ENCODE data around the gene TBC1D22B. TPM values are rescaled to one million over a fixed set of nuclear protein-coding genes. Genes with fewer than 3 reads are reported as not detected.

The TBC1D22B gene
- total and polyA plus RNA-seq, 9 of the 15 experiments (the other 6 are each of a cell fraction or from before 2014, with no cell fraction given): 4.8 to 24.2 (median 13.5) TPM

DNA sequence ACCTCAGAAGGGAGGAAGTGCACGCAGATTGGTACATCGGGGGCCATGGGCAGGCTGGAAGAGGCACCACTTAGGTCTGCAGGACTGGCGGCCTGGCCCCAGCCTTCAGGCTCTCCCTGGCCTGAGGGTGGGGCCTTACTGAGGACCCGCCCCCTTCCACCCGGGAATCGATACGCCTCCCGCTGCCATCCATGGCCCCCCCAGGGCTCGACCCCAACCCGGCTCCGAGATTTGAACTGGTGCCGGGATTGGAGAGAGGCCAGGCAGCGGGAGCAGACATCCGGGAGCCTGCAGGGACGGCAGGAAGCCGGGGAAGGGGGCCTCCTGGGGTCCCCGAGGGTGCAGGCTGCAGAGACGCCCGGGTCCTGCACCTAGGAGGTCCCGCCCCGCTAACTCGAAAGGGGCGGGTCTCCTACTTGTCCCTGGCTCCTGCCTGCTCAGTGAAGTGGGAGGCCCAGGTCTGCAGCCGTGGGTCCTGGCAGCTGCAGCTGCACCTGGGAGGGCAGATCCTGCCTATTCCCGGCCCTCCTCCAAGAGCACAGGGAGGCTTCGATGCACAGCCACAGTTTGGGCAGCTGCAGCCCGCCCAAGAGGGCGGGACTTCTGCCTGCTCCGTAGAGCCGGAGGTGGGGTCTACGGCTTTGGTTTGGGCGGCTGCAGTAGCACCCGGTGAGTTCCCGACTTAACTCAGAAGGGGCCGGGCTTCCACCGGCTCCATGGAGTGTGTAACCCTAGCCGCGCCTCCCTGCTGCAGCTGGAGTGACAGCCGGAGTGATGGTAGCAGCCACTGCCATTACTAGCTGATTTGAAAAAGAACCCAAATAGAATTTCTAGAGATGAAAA, 35.2 kb upstream of the TBC1D22B start (continued):
- TF ChIP-seq, protein P1, sequence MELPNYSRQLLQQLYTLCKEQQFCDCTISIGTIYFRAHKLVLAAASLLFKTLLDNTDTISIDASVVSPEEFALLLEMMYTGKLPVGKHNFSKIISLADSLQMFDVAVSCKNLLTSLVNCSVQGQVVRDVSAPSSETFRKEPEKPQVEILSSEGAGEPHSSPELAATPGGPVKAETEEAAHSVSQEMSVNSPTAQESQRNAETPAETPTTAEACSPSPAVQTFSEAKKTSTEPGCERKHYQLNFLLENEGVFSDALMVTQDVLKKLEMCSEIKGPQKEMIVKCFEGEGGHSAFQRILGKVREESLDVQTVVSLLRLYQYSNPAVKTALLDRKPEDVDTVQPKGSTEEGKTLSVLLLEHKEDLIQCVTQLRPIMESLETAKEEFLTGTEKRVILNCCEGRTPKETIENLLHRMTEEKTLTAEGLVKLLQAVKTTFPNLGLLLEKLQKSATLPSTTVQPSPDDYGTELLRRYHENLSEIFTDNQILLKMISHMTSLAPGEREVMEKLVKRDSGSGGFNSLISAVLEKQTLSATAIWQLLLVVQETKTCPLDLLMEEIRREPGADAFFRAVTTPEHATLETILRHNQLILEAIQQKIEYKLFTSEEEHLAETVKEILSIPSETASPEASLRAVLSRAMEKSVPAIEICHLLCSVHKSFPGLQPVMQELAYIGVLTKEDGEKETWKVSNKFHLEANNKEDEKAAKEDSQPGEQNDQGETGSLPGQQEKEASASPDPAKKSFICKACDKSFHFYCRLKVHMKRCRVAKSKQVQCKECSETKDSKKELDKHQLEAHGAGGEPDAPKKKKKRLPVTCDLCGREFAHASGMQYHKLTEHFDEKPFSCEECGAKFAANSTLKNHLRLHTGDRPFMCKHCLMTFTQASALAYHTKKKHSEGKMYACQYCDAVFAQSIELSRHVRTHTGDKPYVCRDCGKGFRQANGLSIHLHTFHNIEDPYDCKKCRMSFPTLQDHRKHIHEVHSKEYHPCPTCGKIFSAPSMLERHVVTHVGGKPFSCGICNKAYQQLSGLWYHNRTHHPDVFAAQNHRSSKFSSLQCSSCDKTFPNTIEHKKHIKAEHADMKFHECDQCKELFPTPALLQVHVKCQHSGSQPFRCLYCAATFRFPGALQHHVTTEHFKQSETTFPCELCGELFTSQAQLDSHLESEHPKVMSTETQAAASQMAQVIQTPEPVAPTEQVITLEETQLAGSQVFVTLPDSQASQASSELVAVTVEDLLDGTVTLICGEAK (IDR thresholded peaks at IDR 0.05): no peak
- TF ChIP-seq, protein P1 (CRISPR knock-in tag; IDR thresholded peaks at IDR 0.05): no peak
- TF ChIP-seq CHCHD3 (CRISPR knock-in tag; IDR thresholded peaks at IDR 0.05) (no peak), DNMT1 (IDR thresholded peaks at IDR 0.05) (no peak), POLR2AphosphoS2 (IDR thresholded peaks at IDR 0.05; ENCODE audit: low read length) (no peak), POLR2H (tag; IDR thresholded peaks at IDR 0.05; ENCODE audit: low read depth) (no peak), ZNF444 (CRISPR knock-in tag; IDR thresholded peaks at IDR 0.05) (no peak)
- TF ChIP-seq, protein P2, sequence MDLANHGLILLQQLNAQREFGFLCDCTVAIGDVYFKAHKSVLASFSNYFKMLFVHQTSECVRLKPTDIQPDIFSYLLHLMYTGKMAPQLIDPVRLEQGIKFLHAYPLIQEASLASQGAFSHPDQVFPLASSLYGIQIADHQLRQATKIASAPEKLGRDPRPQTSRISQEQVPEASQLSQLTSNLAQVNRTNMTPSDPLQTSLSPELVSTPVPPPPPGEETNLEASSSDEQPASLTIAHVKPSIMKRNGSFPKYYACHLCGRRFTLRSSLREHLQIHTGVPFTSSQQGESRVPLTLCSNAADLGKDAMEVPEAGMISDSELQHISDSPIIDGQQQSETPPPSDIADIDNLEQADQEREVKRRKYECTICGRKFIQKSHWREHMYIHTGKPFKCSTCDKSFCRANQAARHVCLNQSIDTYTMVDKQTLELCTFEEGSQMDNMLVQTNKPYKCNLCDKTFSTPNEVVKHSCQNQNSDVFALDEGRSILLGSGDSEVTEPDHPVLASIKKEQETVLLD (IDR thresholded peaks at IDR 0.05): no peak; the same call in 1 of the 2 replicates
- TF ChIP-seq, protein P3, sequence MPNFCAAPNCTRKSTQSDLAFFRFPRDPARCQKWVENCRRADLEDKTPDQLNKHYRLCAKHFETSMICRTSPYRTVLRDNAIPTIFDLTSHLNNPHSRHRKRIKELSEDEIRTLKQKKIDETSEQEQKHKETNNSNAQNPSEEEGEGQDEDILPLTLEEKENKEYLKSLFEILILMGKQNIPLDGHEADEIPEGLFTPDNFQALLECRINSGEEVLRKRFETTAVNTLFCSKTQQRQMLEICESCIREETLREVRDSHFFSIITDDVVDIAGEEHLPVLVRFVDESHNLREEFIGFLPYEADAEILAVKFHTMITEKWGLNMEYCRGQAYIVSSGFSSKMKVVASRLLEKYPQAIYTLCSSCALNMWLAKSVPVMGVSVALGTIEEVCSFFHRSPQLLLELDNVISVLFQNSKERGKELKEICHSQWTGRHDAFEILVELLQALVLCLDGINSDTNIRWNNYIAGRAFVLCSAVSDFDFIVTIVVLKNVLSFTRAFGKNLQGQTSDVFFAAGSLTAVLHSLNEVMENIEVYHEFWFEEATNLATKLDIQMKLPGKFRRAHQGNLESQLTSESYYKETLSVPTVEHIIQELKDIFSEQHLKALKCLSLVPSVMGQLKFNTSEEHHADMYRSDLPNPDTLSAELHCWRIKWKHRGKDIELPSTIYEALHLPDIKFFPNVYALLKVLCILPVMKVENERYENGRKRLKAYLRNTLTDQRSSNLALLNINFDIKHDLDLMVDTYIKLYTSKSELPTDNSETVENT (CRISPR knock-in tag; IDR thresholded peaks at IDR 0.05): no peak
- TF ChIP-seq, protein P4, sequence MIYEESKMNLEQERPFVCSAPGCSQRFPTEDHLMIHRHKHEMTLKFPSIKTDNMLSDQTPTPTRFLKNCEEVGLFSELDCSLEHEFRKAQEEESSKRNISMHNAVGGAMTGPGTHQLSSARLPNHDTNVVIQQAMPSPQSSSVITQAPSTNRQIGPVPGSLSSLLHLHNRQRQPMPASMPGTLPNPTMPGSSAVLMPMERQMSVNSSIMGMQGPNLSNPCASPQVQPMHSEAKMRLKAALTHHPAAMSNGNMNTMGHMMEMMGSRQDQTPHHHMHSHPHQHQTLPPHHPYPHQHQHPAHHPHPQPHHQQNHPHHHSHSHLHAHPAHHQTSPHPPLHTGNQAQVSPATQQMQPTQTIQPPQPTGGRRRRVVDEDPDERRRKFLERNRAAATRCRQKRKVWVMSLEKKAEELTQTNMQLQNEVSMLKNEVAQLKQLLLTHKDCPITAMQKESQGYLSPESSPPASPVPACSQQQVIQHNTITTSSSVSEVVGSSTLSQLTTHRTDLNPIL (CRISPR knock-in tag; IDR thresholded peaks at IDR 0.05): no peak
